Loucy (cell line): ENCODE results near the gene NHEJ1.

Source experiments
- H2AFZ ChIP-seq: fragments of 200-600 bp; sonication (generic); 2 replicates; pipeline ENCODE4 v1.6.0; 2016; ENCODE audit warnings: antibody characterized with exemption, mild to moderate bottlenecking, low read length, moderate library complexity
- H3F3A ChIP-seq: fragments of 200-600 bp; 2 replicates; pipeline ENCODE4 v1.6.0; 2016; ENCODE audit warnings: antibody characterized with exemption, low read depth, mild to moderate bottlenecking
- H3K27me3 ChIP-seq: fragments of 200-600 bp; sonication (generic); 2 replicates; pipeline ENCODE4 v1.6.1; 2014; ENCODE audit warnings: low read length, mild to moderate bottlenecking; ENCODE audit not compliant: insufficient read depth, poor library complexity, severe bottlenecking
- H3K36me3 ChIP-seq: fragments of 200-600 bp; sonication (generic); 2 replicates; pipeline ENCODE4 v1.6.1; 2016; ENCODE audit warnings: low read length; ENCODE audit not compliant: insufficient read depth
- H3K4me1 ChIP-seq: fragments of 200-600 bp; sonication (generic); 2 replicates; pipeline ENCODE4 v1.5.1; 2014; ENCODE audit warnings: low read length, mild to moderate bottlenecking; ENCODE audit not compliant: insufficient read depth, poor library complexity, severe bottlenecking
- H3K4me2 ChIP-seq: fragments of 200-600 bp; sonication (generic); 2 replicates; pipeline ENCODE4 v1.6.0; 2014; ENCODE audit warnings: antibody characterized with exemption, low read length, low read depth, mild to moderate bottlenecking; ENCODE audit not compliant: poor library complexity, severe bottlenecking
- H3K4me3 ChIP-seq: fragments of 200-600 bp; sonication (generic); 2 replicates; pipeline ENCODE4 v1.5.1; 2014; ENCODE audit warnings: low read length, mild to moderate bottlenecking, mixed read lengths; ENCODE audit not compliant: poor library complexity, severe bottlenecking
- H3K79me2 ChIP-seq: fragments of 200-600 bp; sonication (generic); 2 replicates; pipeline ENCODE4 v1.6.1; 2014; ENCODE audit warnings: low read length; ENCODE audit not compliant: insufficient read depth
- H3K9ac ChIP-seq: fragments of 200-600 bp; sonication (generic); 2 replicates; pipeline ENCODE4 v1.6.0; 2014; ENCODE audit warnings: mild to moderate bottlenecking, low read depth, low read length, moderate library complexity; ENCODE audit not compliant: poor library complexity, severe bottlenecking
- H3K9me2 ChIP-seq: fragments of 200-600 bp; sonication (generic); replicated peaks from 2 replicates; pipeline ENCODE4 v1.6.1; 2016; ENCODE audit warnings: low read depth, low read length, mixed read lengths
- H3K9me3 ChIP-seq: fragments of 200-600 bp; sonication (generic); 2 replicates; pipeline ENCODE4 v1.6.1; 2014; ENCODE audit warnings: mild to moderate bottlenecking, antibody characterized with exemption, low read length, low read depth; ENCODE audit not compliant: insufficient read depth
- H4K20me1 ChIP-seq: fragments of 200-600 bp; sonication (generic); 2 replicates; pipeline ENCODE4 v1.6.0; 2014; ENCODE audit warnings: antibody characterized with exemption, low read length, mild to moderate bottlenecking; ENCODE audit not compliant: insufficient read depth, poor library complexity, severe bottlenecking
- CTCF ChIP-seq: fragments of 200-600 bp; sonication (generic); conservative IDR thresholded peaks from 2 replicates; pipeline ENCODE4 v1.5.1; 2014; ENCODE audit warnings: mild to moderate bottlenecking, antibody characterized with exemption, low read length
- EZH2phosphoT487 ChIP-seq: fragments of 200-600 bp; IDR thresholded peaks from 2 replicates; pipeline ENCODE4 v1.6.1; 2018; ENCODE audit warnings: antibody characterized with exemption, mild to moderate bottlenecking, moderate library complexity, borderline replicate concordance

NHEJ1 gene

GRCh38 chr2:219161097-219161496 lies 482 bp upstream of the NHEJ1 start:
- Histone ChIP-seq H3K27me3 (no peaks in the 10 kb centered on the region), H2AFZ (no peak overlapping the region), H3K9me3 (no peaks in the 10 kb centered on the region), H3K36me3 (no peaks in the 10 kb centered on the region), H3K9me2 (no peaks in the 10 kb centered on the region), H3K4me3 (peak overlapping the region; percentile 81), H3K9ac (peak overlapping the region; percentile 74), H3K79me2 (no peaks in the 10 kb centered on the region), H3F3A (no peaks in the 10 kb centered on the region), H3K4me2 (peak overlapping the region; percentile 85), H3K4me1 (peaks cover 23% of the 10 kb centered on the region), H4K20me1 (no peaks in the 10 kb centered on the region)
- TF ChIP-seq CTCF (no peak), EZH2phosphoT487 (no peak)

GRCh38 chr2:219159771-219160185 lies 837 bp downstream of the NHEJ1 start:
- no peaks in the 10 kb centered on the region for H4K20me1 ChIP-seq
- peak overlapping the region; percentile 81 for H3K4me3 ChIP-seq
- peak overlapping the region; percentile 71 for H3K4me2 ChIP-seq
- TF ChIP-seq CTCF (no peak), EZH2phosphoT487 (no peak)
- peak overlapping the region; percentile 74 for H3K9ac ChIP-seq
- H3K9me2 ChIP-seq = no peaks in the 10 kb centered on the region
- H3F3A ChIP-seq = no peaks in the 10 kb centered on the region
- H3K4me1 ChIP-seq = peaks cover 23% of the 10 kb centered on the region
- H3K79me2 ChIP-seq = no peaks in the 10 kb centered on the region
- H2AFZ ChIP-seq = peak overlapping the region; percentile 87; the same call in 1 of the 2 replicates
- no peaks in the 10 kb centered on the region for H3K9me3 ChIP-seq
- H3K36me3 ChIP-seq = no peaks in the 10 kb centered on the region
- no peaks in the 10 kb centered on the region for H3K27me3 ChIP-seq

- no peaks in the 10 kb centered on the region for H3K27me3 ChIP-seq
- TF ChIP-seq EZH2phosphoT487 (no peak), CTCF (no peak)
- H3K9me3 ChIP-seq = no peaks in the 10 kb centered on the region
- peaks cover 2% of the 10 kb centered on the region for H4K20me1 ChIP-seq
- no peaks in the 10 kb centered on the region for H3K9me2 ChIP-seq
- peaks cover 23% of the 10 kb centered on the region for H3K4me1 ChIP-seq
- no peak overlapping the region for H3K4me3 ChIP-seq
- H3K9ac ChIP-seq = no peak overlapping the region
- H3K36me3 ChIP-seq = no peaks in the 10 kb centered on the region
- H3K4me2 ChIP-seq = no peak overlapping the region
- no peak overlapping the region for H2AFZ ChIP-seq
- H3F3A ChIP-seq = no peaks in the 10 kb centered on the region
- no peaks in the 10 kb centered on the region for H3K79me2 ChIP-seq
Observed at GRCh38 chr2:219158586-219158985, 2.0 kb downstream of the NHEJ1 start.
